Measurements from ENCODE around the gene TRIM71. TPM values are rescaled to one million over a fixed set of nuclear protein-coding genes. Genes with fewer than 3 reads are reported as not detected.
"Not testable (repeated sequence)": the region's sequence is repeated elsewhere in the genome, so short reads cannot be mapped to it uniquely, and the experiment has no call there.

TRIM71 gene
- total RNA-seq, 2 experiments from 2014 or later, result 0.18 to 0.22 TPM

GRCh38 chr3:32797776-32798175 is 20.0 kb upstream of the TRIM71 start:
- Mint-ChIP-seq H3K4me1 (ENCODE audit: low read depth) (no peaks in the 10 kb centered on the region), H3K36me3 (ENCODE audit: low read depth) (no peaks in the 10 kb centered on the region), H3K9me3 (no peaks in the 10 kb centered on the region), H3K27me3 (no peaks in the 10 kb centered on the region), H3K27ac (no peak overlapping the region), H3K4me3 (no peak overlapping the region)
- DNase-seq (no peak), ATAC-seq (no peak)
- CTCF ChIA-PET, result interaction anchor here (0.8 kb wide), 1 partner anchor 133 kb away, joined by 3 read pairs; no protein-coding TSS in a partner anchor
- TF ChIP-seq CTCF (IDR thresholded peaks at IDR 0.05), result no peak
- intact Hi-C loops (cut with micrococcal nuclease), result no loop called here
- POLR2A ChIA-PET, result no interaction called here

- H3K4me1 Mint-ChIP-seq (ENCODE audit: low read depth); DNase-seq; H3K36me3 Mint-ChIP-seq (ENCODE audit: low read depth); H3K27me3 Mint-ChIP-seq; intact Hi-C loops (cut with micrococcal nuclease); H3K9me3 Mint-ChIP-seq; CTCF ChIA-PET; POLR2A ChIA-PET; ATAC-seq; H3K4me3 Mint-ChIP-seq; H3K27ac Mint-ChIP-seq: not testable (repeated sequence)
Observed at GRCh38 chr3:32801440-32801839, 16.4 kb upstream of the TRIM71 start.

GRCh38 chr3:32813180-32813579 is 4.6 kb upstream of the TRIM71 start:
- ATAC-seq (no peak), DNase-seq (no peak)
- ChIA-PET POLR2A (interaction anchor here (0.6 kb wide), 1 partner anchor 46 kb away, joined by 5 read pairs; no protein-coding TSS in a partner anchor), CTCF (interaction anchor here (0.8 to 3.1 kb wide), 2 partner anchors 32 to 318 kb away, joined by 3 to 9 read pairs; no protein-coding TSS in a partner anchor)
- Mint-ChIP-seq H3K4me3 (no peak overlapping the region), H3K9me3 (no peaks in the 10 kb centered on the region), H3K27ac (no peak overlapping the region), H3K27me3 (peaks cover 26% of the 10 kb centered on the region), H3K36me3 (ENCODE audit: low read depth) (no peaks in the 10 kb centered on the region), H3K4me1 (ENCODE audit: low read depth) (peaks cover 17% of the 10 kb centered on the region)
- intact Hi-C loops (cut with micrococcal nuclease), result no loop called here
- no peak for TF ChIP-seq CTCF (IDR thresholded peaks at IDR 0.05)

- DNase-seq, result no peak
- Mint-ChIP-seq H3K27me3 (peaks cover 35% of the 10 kb centered on the region), H3K27ac (no peak overlapping the region), H3K36me3 (ENCODE audit: low read depth) (no peaks in the 10 kb centered on the region), H3K4me3 (no peak overlapping the region), H3K4me1 (ENCODE audit: low read depth) (peaks cover 20% of the 10 kb centered on the region), H3K9me3 (no peaks in the 10 kb centered on the region)
- ChIA-PET CTCF (interaction anchor here (3.1 kb wide), 1 partner anchor 33 kb away, joined by 9 read pairs; no protein-coding TSS in a partner anchor), POLR2A (interaction anchor here (0.6 kb wide), 1 partner anchor 110 kb away, joined by 3 read pairs; no protein-coding TSS in a partner anchor)
- intact Hi-C loops (cut with micrococcal nuclease), result no loop called here
- no peak for TF ChIP-seq CTCF (IDR thresholded peaks at IDR 0.05)
- ATAC-seq, result no peak
Observed at GRCh38 chr3:32814361-32814760, 3.4 kb upstream of the TRIM71 start.

GRCh38 chr3:32815841-32816438 is 1.9 kb upstream of the TRIM71 start:
- Mint-ChIP-seq H3K27me3 (peaks cover 46% of the 10 kb centered on the region), H3K27ac (no peak overlapping the region), H3K9me3 (no peaks in the 10 kb centered on the region), H3K4me1 (ENCODE audit: low read depth) (peaks cover 20% of the 10 kb centered on the region), H3K4me3 (peak overlapping the region; percentile 66), H3K36me3 (ENCODE audit: low read depth) (no peaks in the 10 kb centered on the region)
- TF ChIP-seq CTCF (IDR thresholded peaks at IDR 0.05), result no peak
- CTCF ChIA-PET, result no interaction called here
- ATAC-seq (no peak), DNase-seq (no peak)
- POLR2A ChIA-PET, result no interaction called here
- intact Hi-C loops (cut with micrococcal nuclease), result no loop called here

Measured in activated CD8-positive, alpha-beta T cell treated with anti-CD3 and anti-CD28 coated beads for 36 hours (primary cell).